HTERT RPE-1 (cell line): ENCODE measurements around the gene MEIKIN.
"Not testable (repeated sequence)": the region's sequence is repeated elsewhere in the genome, so short reads cannot be mapped to it uniquely, and the experiment has no call there.

ENCODE experiments used
- in situ Hi-C: fragments of 300-500 bp; cut with MboI; formaldehyde crosslinking; loops from 4 replicates; pipeline ENCODE4 v1.14.3; 2020; ENCODE audit warnings: low sequenced_read_pairs

Gene MEIKIN

DNA sequence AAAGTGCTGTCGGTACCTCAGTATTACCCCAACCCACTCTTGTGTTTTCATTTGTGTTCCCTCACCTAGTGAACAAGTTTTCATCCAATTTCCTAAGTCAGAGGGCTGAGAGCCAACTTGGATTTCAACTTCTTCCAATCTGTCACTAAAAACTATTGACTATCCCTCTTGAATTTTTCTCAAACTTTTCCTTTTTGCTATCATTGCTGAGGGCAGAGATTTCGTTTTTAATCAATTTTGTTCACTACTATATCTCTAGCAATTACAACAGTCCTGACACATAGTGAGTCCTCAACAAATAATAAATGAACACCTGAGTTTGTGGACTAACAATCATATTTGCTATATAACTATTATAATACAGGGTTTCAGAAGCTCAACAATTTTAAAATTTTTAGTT lies 29.0 kb downstream of the MEIKIN start:
- in situ Hi-C loops = no loop called here

- in situ Hi-C loops = no loop called here
These were observed 31.0 kb downstream of the MEIKIN start for GRCh38 chr5:131914472-131914871.

GRCh38 chr5:131913603-131914002 lies 31.9 kb downstream of the MEIKIN start:
- in situ Hi-C loops = no loop called here

- in situ Hi-C loops = no loop called here
These were observed 38.8 kb downstream of the MEIKIN start for GRCh38 chr5:131906668-131907067.

DNA sequence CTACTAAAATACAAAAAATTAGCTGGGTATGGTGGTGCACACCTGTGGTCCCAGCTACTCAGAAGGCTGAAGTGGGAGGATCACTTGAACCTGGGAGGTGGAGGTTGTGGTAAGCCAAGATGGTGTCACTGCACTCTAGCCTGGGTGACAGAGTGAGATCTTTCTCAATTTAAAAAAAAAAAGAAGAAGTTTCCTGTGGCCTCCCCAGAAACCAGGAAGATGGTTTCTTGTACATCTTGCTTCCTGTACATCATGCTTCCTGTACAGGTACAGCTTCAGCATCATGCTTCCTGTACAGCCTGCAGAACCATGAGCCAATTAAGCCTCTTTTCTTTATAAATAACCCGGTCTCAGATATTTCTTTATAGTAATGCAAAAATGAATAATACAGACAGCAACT lies 43.2 kb downstream of the MEIKIN start:
- in situ Hi-C loops = not testable (repeated sequence)

DNA sequence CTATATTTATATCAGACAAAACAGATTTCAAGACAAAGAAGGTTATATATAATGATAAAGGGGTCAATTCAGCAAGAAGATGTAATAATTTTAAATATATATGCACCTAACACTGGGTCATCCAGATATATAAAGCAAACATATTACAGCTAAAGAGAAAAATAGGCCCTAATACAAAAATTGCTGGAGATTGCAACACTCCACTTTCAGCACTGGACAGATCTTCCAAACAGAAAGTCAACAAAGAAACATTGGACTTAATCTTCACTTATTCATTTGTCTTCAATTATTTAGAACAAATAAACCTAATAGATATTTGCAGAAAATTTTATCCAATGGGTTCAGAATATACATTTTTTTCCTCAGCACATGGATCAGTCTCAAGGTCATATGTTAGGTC lies 45.8 kb downstream of the MEIKIN start:
- in situ Hi-C loops = no loop called here

GRCh38 chr5:131883984-131884383 lies 61.5 kb downstream of the MEIKIN start:
- in situ Hi-C loops = no loop called here

GRCh38 chr5:131879705-131880104 lies 65.8 kb downstream of the MEIKIN start:
- in situ Hi-C loops = no loop called here

GRCh38 chr5:131877873-131878272 lies 67.6 kb downstream of the MEIKIN start:
- in situ Hi-C loops = no loop called here

- in situ Hi-C loops = not testable (repeated sequence)
These were observed 74.2 kb downstream of the MEIKIN start for GRCh38 chr5:131871251-131871650.

GRCh38 chr5:131867524-131867923 lies 77.9 kb downstream of the MEIKIN start:
- in situ Hi-C loops = no loop called here

DNA sequence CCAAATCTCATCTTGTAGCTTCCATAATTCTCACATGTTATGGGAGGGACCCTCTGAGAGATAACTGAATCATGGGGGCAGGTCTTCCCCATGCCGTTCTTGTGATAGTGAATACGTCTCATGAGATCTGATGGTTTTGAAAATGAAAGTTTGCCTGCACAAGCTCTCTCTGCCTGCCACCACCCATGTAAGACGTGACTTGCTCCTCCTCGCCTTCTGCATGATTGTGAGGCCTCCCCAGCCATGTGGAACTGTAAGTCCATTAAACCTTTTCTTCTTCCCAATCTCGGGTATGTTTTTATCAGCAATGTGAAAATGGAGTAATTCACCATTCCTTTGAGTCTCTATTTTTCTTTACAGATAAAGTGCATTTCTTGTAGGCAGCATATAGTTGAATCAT lies 81.8 kb downstream of the MEIKIN start:
- in situ Hi-C loops = no loop called here

DNA sequence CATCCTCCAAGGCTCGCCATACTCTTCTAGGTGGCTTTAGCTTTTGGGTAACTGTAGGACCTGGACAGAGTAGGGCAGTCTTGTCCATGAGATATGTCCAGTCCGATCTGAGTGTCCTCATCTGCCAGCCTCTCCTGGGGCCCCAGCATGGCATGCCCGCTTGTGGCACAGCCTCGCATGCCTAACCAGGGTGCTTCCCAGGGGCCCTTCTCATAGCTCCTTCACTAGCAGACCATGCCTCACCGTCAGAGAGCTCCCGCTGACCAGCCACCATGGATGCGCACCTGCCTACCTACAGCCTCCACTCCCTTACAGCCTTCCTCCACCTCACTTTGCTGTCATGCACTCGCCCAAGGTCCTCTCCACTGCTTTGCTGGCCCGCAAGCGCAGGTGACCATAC lies 88.1 kb downstream of the MEIKIN start:
- in situ Hi-C loops = no loop called here

DNA sequence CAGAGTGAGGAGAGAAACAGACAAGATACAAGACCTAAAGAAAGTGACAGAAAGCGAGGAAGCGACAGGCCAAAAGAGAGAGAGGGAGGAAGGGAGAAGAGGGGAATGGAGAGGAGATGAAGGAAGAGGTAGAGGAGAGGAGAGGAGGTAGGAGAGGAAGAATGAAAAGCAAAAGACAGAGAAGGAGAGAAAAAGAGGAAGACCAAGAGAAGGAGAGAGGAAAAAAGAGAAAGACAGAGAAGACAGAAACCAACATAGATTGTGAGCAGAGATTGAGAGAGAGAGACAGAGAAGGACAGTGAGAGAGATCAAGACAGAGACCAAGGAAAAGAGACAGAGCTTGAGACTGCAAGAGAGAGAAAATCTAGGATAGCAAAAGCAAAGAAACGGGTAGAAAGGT lies 90.0 kb downstream of the MEIKIN start:
- in situ Hi-C loops = no loop called here

DNA sequence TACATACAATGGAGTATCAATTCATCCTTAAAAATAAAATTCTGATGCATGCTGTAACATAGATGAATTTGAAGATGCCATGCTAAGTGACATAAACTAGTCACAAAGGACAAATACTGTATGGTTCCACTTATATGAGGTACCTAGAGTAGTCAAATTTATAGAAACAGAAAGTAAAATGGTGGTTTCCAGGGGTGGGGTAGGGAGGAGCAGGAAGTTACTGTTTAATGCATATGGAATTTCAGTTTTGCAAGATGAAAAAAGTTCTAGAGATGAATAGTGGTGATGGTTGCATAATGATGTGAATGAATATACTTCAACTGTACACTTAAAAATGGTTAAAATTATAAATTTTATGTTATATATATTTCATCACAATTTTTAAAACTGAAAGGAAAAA lies 91.3 kb downstream of the MEIKIN start:
- in situ Hi-C loops = no loop called here

- in situ Hi-C loops = no loop called here
These were observed 96.8 kb downstream of the MEIKIN start for GRCh38 chr5:131848662-131849061.

DNA sequence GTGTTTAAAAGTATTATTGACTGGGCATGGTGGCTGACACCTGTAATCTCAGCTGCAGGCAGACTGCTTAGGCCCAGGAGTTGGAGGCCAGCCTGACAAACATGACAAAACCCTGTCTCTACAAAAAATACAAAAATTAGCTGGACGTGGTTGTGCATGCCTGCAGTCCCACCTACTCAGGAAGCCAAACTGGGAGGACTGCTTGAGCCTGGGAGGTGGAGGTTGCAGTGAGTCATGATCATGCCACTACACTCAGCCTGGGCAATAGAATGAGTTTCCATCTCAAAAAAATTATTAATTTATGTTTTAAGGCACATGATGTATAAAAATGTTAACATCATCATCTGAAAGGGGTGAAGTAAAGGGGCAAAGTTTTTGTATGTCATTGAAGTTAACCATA lies 98.9 kb downstream of the MEIKIN start:
- in situ Hi-C loops = no loop called here

DNA sequence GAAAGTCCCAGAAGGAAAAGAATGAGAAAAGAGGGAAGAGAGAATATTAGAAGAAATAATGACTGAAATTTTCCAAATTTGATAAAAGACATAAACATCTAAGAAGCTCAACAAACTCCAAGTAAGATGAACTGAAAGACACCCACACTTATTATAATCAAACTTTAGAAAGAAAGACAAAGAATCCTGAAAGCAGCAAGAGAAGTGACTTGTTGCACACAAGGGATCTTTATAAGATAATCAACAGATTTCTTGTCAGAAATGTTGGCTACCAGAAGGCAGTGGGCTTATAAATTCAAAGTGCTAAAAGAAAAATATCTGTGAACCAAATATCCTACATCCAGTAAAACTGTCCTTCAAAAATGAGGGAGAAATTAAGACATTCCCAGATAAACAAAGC lies 99.6 kb downstream of the MEIKIN start:
- in situ Hi-C loops = no loop called here

DNA sequence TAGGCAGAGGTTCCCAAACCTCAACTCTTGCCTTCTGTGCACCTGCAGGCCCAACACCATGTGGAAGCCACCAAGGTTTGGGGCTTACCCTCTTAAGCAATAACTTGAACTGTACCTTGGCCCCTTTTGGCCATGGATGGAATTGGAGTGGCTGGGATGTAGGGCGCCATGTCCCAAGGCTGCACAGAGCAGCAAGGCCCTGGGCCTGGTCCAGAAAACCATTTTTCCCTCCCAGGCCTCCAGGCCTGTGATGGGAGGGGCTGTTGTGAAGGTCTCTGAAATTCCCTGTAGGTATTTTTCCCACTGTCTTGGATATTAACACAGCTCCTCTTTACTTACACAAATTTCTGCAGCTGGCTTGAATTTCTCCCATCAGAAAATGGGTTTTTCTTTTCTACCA lies 102.5 kb downstream of the MEIKIN start:
- in situ Hi-C loops = not testable (repeated sequence)

- in situ Hi-C loops = not testable (repeated sequence)
These were observed 112.8 kb downstream of the MEIKIN start for GRCh38 chr5:131832702-131833101.

- in situ Hi-C loops = no loop called here
These were observed 120.0 kb downstream of the MEIKIN start for GRCh38 chr5:131825404-131826013.

GRCh38 chr5:131824631-131825030 lies 120.8 kb downstream of the MEIKIN start:
- in situ Hi-C loops = no loop called here

DNA sequence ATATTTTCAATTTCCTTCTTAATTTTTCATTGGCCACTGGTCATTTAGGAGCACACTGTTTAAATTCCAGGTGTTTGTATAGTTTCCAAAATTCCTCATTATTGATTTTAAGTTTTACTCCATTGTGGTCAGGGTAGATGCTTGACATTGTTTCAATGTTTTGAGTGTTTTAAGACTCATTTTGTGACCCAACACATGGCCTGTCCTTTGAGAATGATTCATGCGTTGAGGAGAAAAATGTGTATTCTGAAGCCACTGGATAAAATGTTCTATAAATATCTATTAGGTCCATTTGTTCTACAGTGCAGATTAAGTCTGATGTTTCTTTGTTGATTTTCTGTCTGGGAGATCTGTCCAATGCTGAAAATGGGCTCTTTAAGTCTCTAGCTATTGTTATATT lies 124.2 kb downstream of the MEIKIN start:
- in situ Hi-C loops = no loop called here
